Upper lobe of left lung (tissue), 4 donors: Measurements from ENCODE around the gene PLPPR1.

Experiments
- CTCF ChIP-seq, 6 experiments: fragments of 450-650 bp in 4 of 6; fragments of 200-600 bp in 2 of 6; sonication (generic) in 2 of 6; IDR thresholded peaks; one replicate each; pipeline ENCODE4 v1.5.1; 2016 to 2019; ENCODE audit warnings: antibody characterized with exemption in 6 of 6
- POLR2AphosphoS5 ChIP-seq, 2 donors: sonication (generic); formaldehyde crosslinking; IDR thresholded peaks; one replicate each; pipeline ENCODE4 v1.5.1; 2017; ENCODE audit warnings: antibody characterized with exemption in 2 of 2

DNA sequence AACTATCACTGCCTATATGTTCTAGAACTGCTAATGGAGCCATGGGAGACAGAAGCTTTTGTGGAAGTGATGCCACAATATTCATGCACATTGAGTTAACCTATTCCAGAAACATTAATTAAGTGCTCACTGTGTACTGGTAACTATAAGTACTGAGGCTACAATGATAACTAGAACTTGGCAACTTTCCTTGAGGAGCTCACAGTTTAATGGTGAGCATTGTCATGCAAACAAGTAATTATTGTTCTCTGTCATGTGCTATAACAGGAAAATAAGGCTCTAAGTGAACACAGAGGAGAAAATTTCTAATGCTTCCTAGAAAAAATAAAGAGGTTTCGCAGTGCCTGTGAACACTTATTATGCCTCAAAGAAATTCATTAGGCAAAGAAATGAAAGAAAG, 214.1 kb downstream of the PLPPR1 start:
- TF ChIP-seq CTCF (IDR thresholded peaks at IDR 0.05) (no peak), POLR2AphosphoS5 (IDR thresholded peaks at IDR 0.05) (no peak)
